HepG2 (cell line): ENCODE results near the gene RHBDF2. TPM values are rescaled to one million over a fixed set of nuclear protein-coding genes. Genes with fewer than 3 reads are reported as not detected.

Source experiments
- ADNP ChIP-seq: sonication (generic); formaldehyde crosslinking; IDR thresholded peaks from 2 replicates; pipeline ENCODE4 v1.4.0; 2020; ENCODE audit warnings: missing genetic modification reagents
- GABPB1 ChIP-seq: IDR thresholded peaks from 2 replicates; pipeline ENCODE4 v1.6.1; 2016; ENCODE audit warnings: mild to moderate bottlenecking, missing genetic modification reagents, moderate library complexity, missing compliant biosample characterization
- KDM4B ChIP-seq: sonication (generic); formaldehyde crosslinking; IDR thresholded peaks from 2 replicates; pipeline ENCODE4 v1.4.0; 2020; ENCODE audit warnings: missing genetic modification reagents
- MAFK ChIP-seq, 2 experiments: IDR thresholded peaks in 1 of 2; conservative IDR thresholded peaks in 1 of 2; 2 replicates each; pipeline ENCODE4 v1.6.1; 2011; ENCODE audit warnings: improper control_type of control experiment in 2 of 2, low read length in 2 of 2
- NAIF1 ChIP-seq: sonication (generic); formaldehyde crosslinking; IDR thresholded peaks from 2 replicates; pipeline ENCODE4 v1.5.0; 2020; ENCODE audit warnings: mild to moderate bottlenecking, missing genetic modification reagents, borderline replicate concordance
- NFIC ChIP-seq: IDR thresholded peaks from 2 replicates; pipeline ENCODE4 v1.6.1; 2012; ENCODE audit warnings: mild to moderate bottlenecking, low read length, inconsistent platforms
- PHF20 ChIP-seq: sonication (generic); formaldehyde crosslinking; IDR thresholded peaks from 2 replicates; pipeline ENCODE4 v1.5.0; 2020; ENCODE audit warnings: mild to moderate bottlenecking, missing genetic modification reagents
- SMC3 ChIP-seq: IDR thresholded peaks from 2 replicates; pipeline ENCODE4 v1.6.1; 2011; ENCODE audit warnings: low read length, improper control_type of control experiment
- SYNCRIP ChIP-seq: fragments of 200-400 bp; formaldehyde crosslinking; IDR thresholded peaks from 2 replicates; pipeline ENCODE4 v1.6.1; 2018; ENCODE audit warnings: mild to moderate bottlenecking, low read depth, low read length; ENCODE audit not compliant: insufficient read depth
- TCF7L2 ChIP-seq: IDR thresholded peaks from 2 replicates; pipeline ENCODE4 v1.6.1; 2011; ENCODE audit warnings: mild to moderate bottlenecking, low read depth, low read length, moderate library complexity
- ZBTB42 ChIP-seq: sonication (generic); formaldehyde crosslinking; IDR thresholded peaks from 2 replicates; pipeline ENCODE4 v1.5.0; 2020; ENCODE audit warnings: mild to moderate bottlenecking, missing genetic modification reagents
- ZFP36 ChIP-seq: fragments of 150-350 bp; IDR thresholded peaks from 2 replicates; pipeline ENCODE4 v1.6.1; 2018; ENCODE audit warnings: borderline replicate concordance, low read length, low read depth; ENCODE audit not compliant: partially characterized antibody
- ZNF251 ChIP-seq: sonication (generic); formaldehyde crosslinking; IDR thresholded peaks from 2 replicates; pipeline ENCODE4 v1.9.0; 2021; ENCODE audit warnings: mild to moderate bottlenecking, missing genetic modification reagents
- ZNF263 ChIP-seq: sonication (generic); formaldehyde crosslinking; IDR thresholded peaks from 2 replicates; pipeline ENCODE4 v1.4.0; 2020; ENCODE audit warnings: missing genetic modification reagents
- ZNF318 ChIP-seq: sonication (generic); formaldehyde crosslinking; IDR thresholded peaks from 2 replicates; pipeline ENCODE4 v1.4.0; 2020; ENCODE audit warnings: mild to moderate bottlenecking, missing genetic modification reagents
- ZNF331 ChIP-seq: sonication (generic); formaldehyde crosslinking; IDR thresholded peaks from 2 replicates; pipeline ENCODE4 v1.4.0; 2020; ENCODE audit warnings: missing genetic modification reagents
- ZNF709 ChIP-seq: sonication (generic); formaldehyde crosslinking; IDR thresholded peaks from 2 replicates; pipeline ENCODE4 v1.5.0; 2020; ENCODE audit warnings: mild to moderate bottlenecking, missing genetic modification reagents
- ZNF816 ChIP-seq: sonication (generic); formaldehyde crosslinking; IDR thresholded peaks from 2 replicates; pipeline ENCODE4 v1.8.0; 2022; ENCODE audit warnings: missing genetic modification reagents, mild to moderate bottlenecking, borderline replicate concordance
- ZNF839 ChIP-seq: sonication (generic); formaldehyde crosslinking; IDR thresholded peaks from 2 replicates; pipeline ENCODE4 v1.4.0; 2020; ENCODE audit warnings: missing genetic modification reagents, mild to moderate bottlenecking, borderline replicate concordance
- ZSCAN20 ChIP-seq: sonication (generic); formaldehyde crosslinking; IDR thresholded peaks from 2 replicates; pipeline ENCODE4 v1.4.0; 2020; ENCODE audit warnings: missing genetic modification reagents, mild to moderate bottlenecking, borderline replicate concordance
- polyA plus RNA-seq, 8 experiments: library from polyadenylated mRNA; depleted of rRNA in 3 of 8; stranded (reverse) in 7 of 8; unstranded in 1 of 8; fragments of >200 nt; fragmentation: Illumina TruSeq in 4 of 8; extraction: Trizol in 4 of 8; gene quantifications; 2 replicates each; pipeline versions ENCODE4 v1.2.1 to v1.2.3, GENCODE V29; 2011 to 2016; ENCODE audit warnings: low read depth in 4 of 8, missing spikeins in 1 of 8, mixed read lengths in 1 of 8; ENCODE audit not compliant: insufficient read depth in 1 of 8
- total RNA-seq, 5 experiments: library from RNA; depleted of rRNA; stranded (reverse); fragments of >200 nt; fragmentation: Illumina TruSeq; extraction: Trizol; gene quantifications; 2 replicates each; pipeline ENCODE4 v1.2.3, GENCODE V29; 2016; ENCODE audit warnings: low read depth in 1 of 5
- TF ChIP-seq, protein P1 (sequence below): sonication (generic); formaldehyde crosslinking; IDR thresholded peaks from 2 replicates; pipeline ENCODE4 v1.5.0; 2020; ENCODE audit warnings: mild to moderate bottlenecking, missing genetic modification reagents
- TF ChIP-seq, protein P2 (sequence below): sonication (generic); formaldehyde crosslinking; IDR thresholded peaks from 2 replicates; pipeline ENCODE4 v1.4.0; 2020; ENCODE audit warnings: missing genetic modification reagents

RHBDF2 gene
- total and polyA plus RNA-seq, 2 of the 13 experiments (the other 11 are each of a cell fraction or from before 2014, with no cell fraction given) = 7.8 to 24.2 TPM

- TF ChIP-seq, protein P1, sequence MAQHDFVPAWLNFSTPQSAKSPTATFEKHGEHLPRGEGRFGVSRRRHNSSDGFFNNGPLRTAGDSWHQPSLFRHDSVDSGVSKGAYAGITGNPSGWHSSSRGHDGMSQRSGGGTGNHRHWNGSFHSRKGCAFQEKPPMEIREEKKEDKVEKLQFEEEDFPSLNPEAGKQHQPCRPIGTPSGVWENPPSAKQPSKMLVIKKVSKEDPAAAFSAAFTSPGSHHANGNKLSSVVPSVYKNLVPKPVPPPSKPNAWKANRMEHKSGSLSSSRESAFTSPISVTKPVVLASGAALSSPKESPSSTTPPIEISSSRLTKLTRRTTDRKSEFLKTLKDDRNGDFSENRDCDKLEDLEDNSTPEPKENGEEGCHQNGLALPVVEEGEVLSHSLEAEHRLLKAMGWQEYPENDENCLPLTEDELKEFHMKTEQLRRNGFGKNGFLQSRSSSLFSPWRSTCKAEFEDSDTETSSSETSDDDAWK = no peak
- peak; percentile 76; the same call in 1 of the 2 replicates for TF ChIP-seq ZNF331 (CRISPR knock-in tag)
- TF ChIP-seq TCF7L2 = peak; percentile 82
- TF ChIP-seq ZBTB42 = no peak
- no peak for TF ChIP-seq SMC3
- TF ChIP-seq ZNF839 = no peak
- TF ChIP-seq GABPB1 (CRISPR knock-in tag) = peak; percentile 65
- no peak for TF ChIP-seq PHF20
- peak; percentile 80; the same call in 1 of the 2 replicates for TF ChIP-seq KDM4B (CRISPR knock-in tag)
- TF ChIP-seq ZFP36 = no peak
- TF ChIP-seq NAIF1 (CRISPR knock-in tag) = no peak
- 0 out of 2 replicates have a peak, but pooled peaks have one; percentile 44 for TF ChIP-seq ZSCAN20 (CRISPR knock-in tag)
- no peak for TF ChIP-seq ZNF318 (CRISPR knock-in tag)
- TF ChIP-seq MAFK (conservative IDR thresholded peaks at IDR 0.05 in 1 of 2, IDR thresholded peaks at IDR 0.05 in 1 of 2; ENCODE audit: low read length in 2 of 2) = no peak
- no peak for TF ChIP-seq ADNP (CRISPR knock-in tag)
- TF ChIP-seq ZNF709 = no peak
- TF ChIP-seq ZNF251 = no peak
- TF ChIP-seq, protein P2, sequence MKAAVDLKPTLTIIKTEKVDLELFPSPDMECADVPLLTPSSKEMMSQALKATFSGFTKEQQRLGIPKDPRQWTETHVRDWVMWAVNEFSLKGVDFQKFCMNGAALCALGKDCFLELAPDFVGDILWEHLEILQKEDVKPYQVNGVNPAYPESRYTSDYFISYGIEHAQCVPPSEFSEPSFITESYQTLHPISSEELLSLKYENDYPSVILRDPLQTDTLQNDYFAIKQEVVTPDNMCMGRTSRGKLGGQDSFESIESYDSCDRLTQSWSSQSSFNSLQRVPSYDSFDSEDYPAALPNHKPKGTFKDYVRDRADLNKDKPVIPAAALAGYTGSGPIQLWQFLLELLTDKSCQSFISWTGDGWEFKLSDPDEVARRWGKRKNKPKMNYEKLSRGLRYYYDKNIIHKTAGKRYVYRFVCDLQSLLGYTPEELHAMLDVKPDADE (CRISPR knock-in tag) = no peak
- peak; percentile 87 for TF ChIP-seq ZNF263 (CRISPR knock-in tag)
- TF ChIP-seq NFIC = 0 out of 2 replicates have a peak, but pooled peaks have one; percentile 72
- TF ChIP-seq ZNF816 = peak; percentile 46; the same call in 1 of the 2 replicates
- TF ChIP-seq SYNCRIP = no peak
Measured at GRCh38 chr17:76499267-76499667, 2.0 kb downstream of the RHBDF2 start (continued).
